SK-N-MC (cell line): ENCODE data around the gene GPC3.

Experiments
- EZH2 ChIP-seq: fragments of 200-600 bp; sonication (generic); IDR thresholded peaks from one replicate; pipeline ENCODE4 v1.6.1; 2017; ENCODE audit warnings: antibody characterized with exemption
- FOXP2 ChIP-seq: optimal IDR thresholded peaks from 2 replicates; pipeline ENCODE3; 2011; ENCODE audit warnings: mild to moderate bottlenecking, moderate library complexity; ENCODE audit not compliant: insufficient read depth; ENCODE audit errors: extremely low read length, control extremely low read depth
- POLR2AphosphoS5 ChIP-seq: IDR thresholded peaks from 2 replicates; pipeline ENCODE4 v1.6.1; 2012; ENCODE audit warnings: mild to moderate bottlenecking, low read depth, low read length, borderline replicate concordance

GRCh38 chrX:133776072-133776471 is 209.3 kb downstream of the GPC3 start:
- TF ChIP-seq POLR2AphosphoS5 (no peak), EZH2 (no peak), FOXP2 (no peak)
